Measurements from ENCODE around the gene WNT7B.

The WNT7B gene

DNA sequence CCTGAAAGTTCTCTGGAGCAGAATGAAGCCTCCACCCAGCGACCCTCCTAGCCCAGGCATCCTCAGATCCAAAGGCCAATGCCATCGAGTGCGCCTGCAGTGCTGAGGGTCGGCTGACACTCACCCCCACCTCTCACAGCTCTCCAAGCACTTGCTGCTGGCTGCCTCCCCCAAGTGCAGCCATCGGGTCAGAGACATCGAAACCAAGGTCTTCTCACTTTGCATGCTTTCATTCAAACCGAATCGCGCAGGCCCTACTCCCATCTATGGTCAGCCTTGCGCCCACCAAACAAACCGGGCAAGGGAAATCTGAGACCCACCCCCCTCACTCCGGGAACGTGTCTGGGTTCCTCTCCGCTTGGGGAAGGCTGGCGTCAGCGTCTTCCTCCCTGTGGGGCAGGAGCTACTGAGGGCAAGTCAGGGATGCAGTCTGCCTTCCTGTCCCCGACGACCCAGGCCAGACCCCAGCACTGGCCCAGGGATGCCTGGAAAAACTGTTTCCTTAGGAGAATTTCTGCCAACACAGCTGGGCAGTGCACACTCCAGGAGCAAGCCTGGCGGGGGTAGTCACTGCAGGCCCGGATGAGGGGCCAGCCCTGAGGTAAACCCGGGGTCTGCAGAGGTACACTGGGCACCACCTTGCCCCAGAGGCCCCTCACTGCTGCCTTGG, 7.0 kb downstream of the WNT7B start:
- DNase-seq: no peak

DNA sequence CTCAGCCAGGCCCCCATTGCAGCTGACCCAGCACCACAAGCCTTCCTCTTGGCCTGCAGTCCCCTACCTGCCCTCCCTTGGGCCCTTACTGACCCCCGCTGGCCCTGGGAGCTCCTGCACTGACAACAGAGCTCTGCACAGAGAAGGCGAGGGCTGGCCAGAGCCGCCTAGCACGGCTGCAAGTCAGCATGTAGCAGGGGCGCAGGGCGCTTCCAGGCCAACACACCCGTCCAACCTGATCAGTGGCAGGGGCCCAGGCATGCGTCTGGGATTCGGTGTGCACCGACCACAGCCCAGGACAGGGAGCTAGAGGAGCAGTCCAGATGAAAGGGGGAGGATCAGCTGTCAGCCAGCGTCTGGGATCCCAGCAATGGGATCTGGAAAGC, 7.6 kb downstream of the WNT7B start:
- DNase-seq: no peak

DNA sequence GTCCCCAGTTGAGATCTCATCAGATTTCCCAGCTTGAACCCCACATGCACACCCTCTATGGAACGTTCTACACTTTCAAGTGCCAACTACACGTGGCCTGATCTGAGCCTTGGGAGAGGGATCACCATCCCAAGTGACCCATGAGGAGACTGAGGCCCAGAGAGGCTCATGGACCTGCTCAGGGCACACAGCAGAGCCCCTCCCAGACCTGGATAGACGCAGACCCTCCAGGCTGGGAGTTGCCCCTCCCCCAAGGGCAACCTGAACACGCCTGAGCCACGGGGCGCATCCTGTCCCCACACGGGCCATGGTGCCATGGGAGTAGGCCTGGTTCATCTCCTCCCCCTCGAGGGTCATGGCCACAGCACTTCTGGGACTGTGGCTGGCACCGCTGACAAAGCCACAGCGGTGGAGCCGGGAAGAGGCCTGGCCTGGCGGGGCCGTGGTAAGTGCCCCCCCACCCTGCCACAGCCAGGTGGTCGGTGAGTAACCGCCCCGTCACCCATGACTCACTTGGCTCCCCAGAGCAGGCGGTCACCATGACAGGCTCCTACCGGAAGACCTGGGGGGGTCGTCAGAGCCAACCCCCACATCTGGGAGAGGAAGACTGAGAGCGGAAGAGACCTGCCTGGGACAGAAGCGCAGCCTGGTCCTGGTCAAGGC, 8.1 kb downstream of the WNT7B start:
- no peak for DNase-seq

DNA sequence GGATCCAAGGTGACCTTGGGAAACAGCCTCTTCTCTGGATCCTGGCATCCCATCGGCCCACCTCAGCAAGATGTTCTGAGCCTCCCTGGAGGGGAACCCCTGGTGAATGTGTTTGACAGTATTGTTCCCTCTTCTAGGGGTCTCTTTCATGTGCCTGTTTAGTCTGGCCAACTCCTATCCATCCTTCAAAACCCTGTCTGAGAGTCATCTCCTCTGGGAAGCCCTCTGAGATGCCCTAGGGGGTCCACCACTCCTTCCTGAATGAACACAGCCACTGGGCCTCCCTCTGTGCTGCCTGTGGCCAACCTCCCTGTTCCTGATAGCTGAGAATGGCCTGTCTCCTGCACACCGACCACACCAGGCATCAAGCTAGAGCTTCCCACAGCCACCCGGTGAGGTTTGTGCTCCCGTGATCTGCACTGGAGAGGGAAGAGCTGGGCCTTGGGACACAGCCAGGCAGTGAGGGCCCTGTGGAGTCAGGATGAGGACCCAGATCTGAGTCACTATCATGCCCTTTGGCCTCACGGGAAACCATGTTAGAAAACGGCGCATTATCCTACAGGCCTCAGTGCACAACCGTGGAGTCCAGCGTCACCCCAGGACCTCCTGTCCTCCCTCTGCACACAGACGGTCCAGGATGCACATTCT, 8.8 kb downstream of the WNT7B start:
- DNase-seq: no peak

GRCh38 chr22:45966895-45967365, 10.0 kb downstream of the WNT7B start:
- DNase-seq: no peak

GRCh38 chr22:45966320-45966894, 10.6 kb downstream of the WNT7B start:
- DNase-seq: no peak

GRCh38 chr22:45965563-45965962, 11.4 kb downstream of the WNT7B start:
- DNase-seq: no peak

- no peak for DNase-seq
These were observed 11.9 kb downstream of the WNT7B start for GRCh38 chr22:45964926-45965527.

- DNase-seq: no peak
These were observed 12.6 kb downstream of the WNT7B start for GRCh38 chr22:45964372-45964771.

DNA sequence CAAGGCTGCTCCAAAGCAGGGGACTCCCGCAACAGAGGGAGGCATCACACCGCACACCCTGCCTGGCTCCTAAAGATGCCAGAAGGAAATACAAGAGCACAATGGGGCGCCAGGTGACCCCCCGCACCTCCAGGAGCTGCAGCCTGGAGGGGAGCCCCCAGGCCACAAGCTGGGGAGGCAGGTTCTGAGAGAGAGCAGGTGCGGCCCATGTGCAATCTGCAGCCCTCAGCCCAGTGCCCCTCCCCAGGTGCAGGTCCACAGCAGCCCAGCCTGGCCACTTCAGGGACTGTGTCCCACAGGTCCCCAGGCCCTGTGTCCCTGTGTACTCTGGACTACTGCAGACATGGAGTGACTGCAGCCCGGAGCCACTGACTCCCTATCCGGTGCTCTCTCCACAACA, 13.1 kb downstream of the WNT7B start:
- DNase-seq: no peak

DNA sequence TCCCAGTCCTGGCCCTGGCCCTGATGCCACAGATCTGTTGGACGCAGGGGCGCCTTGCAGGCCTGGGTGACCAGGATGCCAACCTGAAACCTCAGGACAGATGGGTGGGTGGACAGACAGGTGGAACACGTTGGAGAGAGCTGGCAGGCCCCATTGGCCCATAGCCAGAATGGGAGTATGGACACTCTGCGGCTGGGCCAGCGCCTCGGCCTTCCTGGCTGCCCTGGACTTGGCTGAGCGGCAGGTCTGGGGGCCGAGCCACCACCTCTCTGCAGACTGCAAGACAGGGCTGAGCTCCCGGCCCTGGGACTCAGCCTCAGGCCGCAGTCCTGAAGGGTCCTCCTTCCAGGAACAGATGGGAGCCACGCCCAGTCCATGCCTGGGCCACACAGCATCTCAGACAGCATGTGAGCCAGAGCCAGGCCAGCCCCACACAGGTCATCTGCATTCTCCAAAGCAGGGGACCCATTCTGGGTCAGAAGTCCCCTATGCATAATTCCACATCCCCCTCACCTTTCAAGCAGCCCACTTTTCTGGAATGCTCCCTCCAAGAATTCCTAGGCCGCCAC, 14.1 kb downstream of the WNT7B start:
- no peak for DNase-seq

DNA sequence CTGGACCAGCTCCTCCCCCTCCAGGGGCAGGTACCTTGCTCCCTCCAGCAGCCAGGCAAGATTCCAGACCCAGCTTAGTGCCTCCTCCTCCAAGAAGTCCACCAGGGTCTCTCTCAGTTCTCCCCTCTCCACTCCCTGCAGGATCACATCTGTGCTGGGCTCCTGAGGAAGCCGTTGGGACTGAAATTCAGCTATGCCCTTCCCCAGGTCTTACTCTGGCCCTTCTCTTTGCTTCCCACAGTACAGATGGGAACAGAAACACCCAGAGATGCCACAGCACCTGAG, 14.6 kb downstream of the WNT7B start:
- DNase-seq: no peak

GRCh38 chr22:45961679-45962433, 15.1 kb downstream of the WNT7B start:
- no peak for DNase-seq

DNA sequence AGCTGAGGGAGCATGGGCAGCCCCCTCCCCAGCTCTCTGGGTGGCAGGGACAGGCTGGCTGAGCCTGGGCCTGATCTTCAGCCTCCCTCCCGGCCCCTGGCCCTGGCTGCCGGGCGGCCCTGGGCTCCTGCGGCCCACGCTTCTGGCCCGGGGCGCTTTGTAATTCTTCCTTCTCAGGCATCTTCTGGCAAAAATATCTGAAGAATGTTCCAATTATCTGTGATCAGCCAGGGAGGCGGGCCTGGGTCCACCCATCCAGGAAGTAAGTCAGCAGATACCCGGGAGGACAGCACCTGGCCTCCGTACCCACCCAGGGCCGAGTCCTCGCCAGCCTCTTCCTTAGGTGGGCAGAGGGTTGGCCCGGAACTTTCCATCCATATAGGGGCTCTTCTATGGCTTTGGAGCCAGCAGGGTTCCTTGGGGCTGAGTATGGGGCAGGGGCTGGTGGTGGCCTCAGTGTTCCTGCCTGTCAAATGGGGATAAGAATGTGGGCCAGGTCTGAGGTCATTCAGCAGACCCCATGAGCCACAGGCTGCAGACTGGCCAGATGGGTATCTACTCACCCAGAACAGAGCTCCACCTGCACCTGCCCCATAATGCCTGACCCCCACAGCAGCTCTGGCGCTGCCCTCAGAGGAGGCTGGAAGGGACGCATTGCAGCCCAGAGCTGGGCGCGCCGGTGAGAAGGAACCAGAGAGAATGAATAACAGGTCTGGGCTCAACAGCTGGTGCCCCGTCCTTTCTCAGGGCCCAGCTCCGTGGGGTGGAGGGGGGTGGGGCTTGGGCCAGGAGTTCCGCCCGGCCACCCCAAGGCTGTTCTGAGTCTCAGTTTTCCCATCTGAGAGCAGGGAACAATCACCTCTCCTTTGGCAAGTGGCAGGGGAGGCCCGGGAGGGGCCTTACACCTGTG, 16.2 kb downstream of the WNT7B start:
- no peak for DNase-seq

- DNase-seq: no peak
These were observed 17.1 kb downstream of the WNT7B start for GRCh38 chr22:45959719-45960476.

- no peak for DNase-seq
These were observed 18.0 kb downstream of the WNT7B start for GRCh38 chr22:45958971-45959370.

DNA sequence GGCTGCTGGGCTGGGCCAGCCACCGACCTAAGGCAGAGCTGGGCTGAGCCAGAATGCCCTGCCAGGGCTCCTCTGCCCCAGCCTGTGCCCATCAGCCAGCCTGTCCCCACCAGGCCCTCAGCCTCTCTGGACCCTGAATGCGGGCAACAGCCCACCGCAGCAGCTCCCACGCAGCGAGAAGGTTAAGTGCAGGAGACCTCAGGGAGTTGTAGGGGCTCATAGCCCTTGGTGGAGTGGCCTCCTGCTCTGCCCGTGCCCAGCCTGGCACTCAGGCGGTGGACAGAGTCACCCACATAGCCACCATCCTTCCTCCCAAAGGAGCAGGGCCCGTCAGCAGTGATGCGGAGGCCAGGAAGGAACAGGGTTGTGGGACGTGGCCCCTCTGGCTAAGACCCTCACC, 19.1 kb downstream of the WNT7B start:
- no peak for DNase-seq

- no peak for DNase-seq
These were observed 23.8 kb downstream of the WNT7B start for GRCh38 chr22:45953178-45953577.

DNA sequence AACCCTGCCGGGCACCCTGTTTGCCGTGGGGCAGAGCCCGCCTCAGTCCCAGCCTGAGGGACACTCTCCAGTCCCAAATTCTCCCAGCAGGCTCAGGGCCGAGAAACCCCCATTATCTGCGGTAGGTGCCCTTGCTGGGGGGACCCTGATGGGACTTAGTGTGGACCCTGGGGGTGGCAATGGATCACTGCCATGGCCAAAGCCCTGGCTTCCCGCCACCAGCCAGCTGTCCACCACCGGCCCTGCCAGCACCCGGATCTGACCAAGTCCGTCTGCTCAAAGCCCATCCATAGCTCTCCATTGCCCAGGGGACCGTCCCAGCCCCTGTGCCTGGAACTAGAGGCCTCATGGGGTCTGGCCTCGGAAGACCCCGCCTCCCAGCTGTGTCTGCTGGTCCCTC, 24.4 kb downstream of the WNT7B start:
- no peak for DNase-seq

DNA sequence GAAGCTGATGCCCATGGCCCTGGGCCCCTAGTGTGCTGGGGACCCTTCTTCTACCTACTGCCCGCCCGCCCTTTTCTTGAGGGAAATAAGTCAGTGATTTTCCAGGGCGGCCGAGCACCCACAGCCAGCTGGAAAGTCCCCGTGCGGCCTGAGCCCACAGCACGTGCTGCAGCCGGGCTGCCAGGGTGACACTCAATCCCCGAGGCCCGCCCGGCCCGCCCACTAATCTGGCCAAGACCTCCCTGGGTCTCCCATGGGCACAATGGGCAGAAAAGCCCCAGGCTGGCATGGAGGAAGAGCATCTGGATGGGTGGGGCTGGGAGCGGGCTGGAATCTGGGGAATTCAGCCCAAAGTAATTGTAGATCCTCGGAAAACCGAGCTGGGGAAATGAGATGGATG, 24.8 kb downstream of the WNT7B start:
- no peak for DNase-seq

- no peak for DNase-seq
These were observed 27.1 kb downstream of the WNT7B start for GRCh38 chr22:45949891-45950290.
